Esophagus muscularis mucosa (tissue), 4 donors: Measurements from ENCODE around the gene RNF7.

Source experiments
- CTCF ChIP-seq, 3 experiments: fragments of 200-600 bp in 2 of 3; fragments of 450-650 bp in 1 of 3; sonication (generic) in 2 of 3; IDR thresholded peaks; one replicate each; pipeline ENCODE4 v1.5.1; 2017 to 2019; ENCODE audit warnings: antibody characterized with exemption in 3 of 3, mild to moderate bottlenecking in 2 of 3, moderate library complexity in 1 of 3
- EP300 ChIP-seq: sonication (generic); formaldehyde crosslinking; IDR thresholded peaks from one replicate; pipeline ENCODE4 v1.6.1; 2017; ENCODE audit warnings: antibody characterized with exemption
- POLR2AphosphoS5 ChIP-seq, 2 donors: sonication (generic); formaldehyde crosslinking; IDR thresholded peaks; one replicate each; pipeline ENCODE4 v1.6.1; 2017; ENCODE audit warnings: antibody characterized with exemption in 2 of 2

- TF ChIP-seq CTCF (IDR thresholded peaks at IDR 0.05), result no peak
- no peak for TF ChIP-seq POLR2AphosphoS5 (IDR thresholded peaks at IDR 0.05)
- no peak for TF ChIP-seq EP300
Observed at GRCh38 chr3:141790171-141790570, 52.1 kb downstream of the RNF7 start.
